DMS153 treated with DMSO at 0.1 percent for 48 hours (cell line): ENCODE results near the gene GPR160.

Source experiments
- DNase-seq: peaks from one replicate; lab custom pipeline; 2025; ENCODE audit not compliant: unreplicated experiment; lab: John Stamatoyannopoulos, UW

The GPR160 gene

DNA sequence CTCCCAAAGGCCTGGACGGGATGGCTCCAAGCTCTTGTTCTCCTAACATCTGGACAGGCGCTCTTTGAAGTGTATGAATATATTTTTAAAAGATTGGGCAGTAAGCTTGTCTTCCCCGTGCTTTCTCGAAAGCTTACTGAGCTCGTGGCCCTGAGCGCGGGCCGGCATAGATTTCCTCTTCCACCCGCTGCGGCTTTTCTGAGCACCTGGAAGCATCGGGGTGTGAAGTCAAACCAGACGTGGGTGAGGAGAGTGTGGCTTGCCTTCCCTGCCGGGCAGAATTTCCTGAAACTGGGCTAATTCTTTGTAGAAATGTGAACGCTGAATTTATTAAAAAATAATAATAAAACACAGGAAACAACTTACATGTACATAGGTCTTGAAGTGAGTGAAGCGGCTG is 25.9 kb downstream of the GPR160 start:
- no peak for DNase-seq

DNA sequence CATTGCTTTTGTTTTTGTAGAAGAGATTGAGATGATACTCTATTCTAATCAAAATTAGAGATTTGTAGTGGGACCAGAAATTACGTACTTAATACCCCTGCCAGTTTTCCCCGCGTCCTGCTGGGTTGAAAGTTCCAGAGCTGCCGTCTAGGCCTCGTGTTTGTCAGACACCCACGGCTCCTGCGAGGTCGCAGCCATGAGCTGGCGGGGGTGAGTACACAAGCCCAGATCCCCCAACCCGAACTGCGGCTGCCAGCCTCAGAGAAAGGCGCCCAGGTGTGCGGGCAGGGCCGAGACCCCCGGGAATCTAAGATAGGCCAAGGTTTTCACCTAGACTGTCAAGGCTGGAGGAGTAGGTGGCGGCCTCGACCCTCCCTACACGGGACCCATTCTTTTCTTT is 26.3 kb downstream of the GPR160 start:
- DNase-seq = no peak

- DNase-seq = no peak
Observed at GRCh38 chr3:170075441-170076091, 37.8 kb downstream of the GPR160 start.

DNA sequence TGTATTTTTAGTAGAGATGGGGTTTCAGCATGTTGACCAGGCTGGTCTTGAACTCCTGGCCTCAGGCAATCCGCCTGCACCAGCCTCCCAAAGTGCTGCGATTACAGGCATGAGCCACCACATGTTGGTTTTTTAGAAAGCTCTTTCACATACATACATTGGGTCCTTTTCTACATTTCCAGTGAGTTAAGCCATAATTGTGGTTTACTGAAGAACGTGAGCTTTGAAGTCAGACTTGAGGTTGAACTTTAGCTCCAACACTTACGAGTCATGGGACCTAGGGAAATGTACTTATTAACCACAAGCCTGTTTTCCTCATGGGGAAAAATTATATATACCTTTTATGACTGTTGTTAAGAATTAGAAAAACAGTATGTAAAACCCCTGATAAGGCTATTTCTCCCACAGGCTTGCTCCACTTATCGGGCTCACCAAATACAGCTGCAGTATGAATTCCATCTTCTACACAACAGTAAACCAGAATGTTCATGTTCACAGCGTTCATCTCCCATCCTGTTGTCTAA is 39.0 kb downstream of the GPR160 start:
- no peak for DNase-seq

- no peak for DNase-seq
Observed at GRCh38 chr3:170077361-170077760, 39.6 kb downstream of the GPR160 start.

- no peak for DNase-seq
Observed at GRCh38 chr3:170078620-170079281, 41.0 kb downstream of the GPR160 start.

- DNase-seq = no peak
Observed at GRCh38 chr3:170079536-170080165, 41.9 kb downstream of the GPR160 start.

GRCh38 chr3:170080605-170081004 is 42.8 kb downstream of the GPR160 start:
- no peak for DNase-seq

GRCh38 chr3:170081079-170081741 is 43.4 kb downstream of the GPR160 start:
- DNase-seq = no peak

DNA sequence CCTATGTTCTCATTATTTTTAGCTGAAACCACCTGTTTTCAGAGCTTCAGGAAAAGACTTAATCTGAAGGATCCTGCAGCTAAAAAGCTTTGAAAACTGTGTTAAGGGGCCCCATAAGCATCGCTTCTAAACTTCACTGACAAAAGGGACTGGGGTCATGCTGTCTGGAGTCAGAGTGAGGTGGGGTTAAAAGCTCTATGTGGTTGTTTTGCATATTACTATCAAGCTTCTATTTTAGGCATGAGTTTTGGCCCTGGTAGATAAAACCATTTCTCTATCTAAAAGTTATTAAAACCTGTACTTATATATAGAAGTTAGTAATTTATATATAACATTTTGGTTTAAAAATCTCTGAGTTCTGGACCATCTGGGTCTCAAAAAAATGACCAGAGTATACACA is 45.5 kb downstream of the GPR160 start:
- no peak for DNase-seq

- no peak for DNase-seq
Observed at GRCh38 chr3:170085396-170085795, 47.6 kb downstream of the GPR160 start.

GRCh38 chr3:170089862-170090600 is 52.2 kb downstream of the GPR160 start:
- DNase-seq = no peak

GRCh38 chr3:170090601-170090981 is 52.8 kb downstream of the GPR160 start:
- no peak for DNase-seq

DNA sequence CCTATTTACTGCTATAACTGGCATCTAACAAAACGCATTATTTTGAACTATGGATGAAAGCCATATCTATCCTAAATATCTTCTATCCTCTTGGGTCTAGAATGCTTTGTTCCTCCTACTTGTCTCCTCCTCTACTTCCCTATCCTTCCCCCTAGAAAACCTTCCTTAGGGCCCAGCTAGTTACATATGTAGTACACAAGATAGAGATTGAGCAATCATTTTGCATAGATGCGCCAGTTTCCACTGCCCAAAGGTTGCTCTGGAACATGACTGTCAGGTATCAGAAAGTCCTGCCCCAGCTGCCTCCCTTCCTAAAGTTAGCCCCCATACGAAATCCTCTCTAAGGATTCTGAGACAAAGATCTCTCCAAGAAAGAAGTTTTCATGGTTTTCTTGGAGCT is 55.1 kb downstream of the GPR160 start:
- no peak for DNase-seq

DNA sequence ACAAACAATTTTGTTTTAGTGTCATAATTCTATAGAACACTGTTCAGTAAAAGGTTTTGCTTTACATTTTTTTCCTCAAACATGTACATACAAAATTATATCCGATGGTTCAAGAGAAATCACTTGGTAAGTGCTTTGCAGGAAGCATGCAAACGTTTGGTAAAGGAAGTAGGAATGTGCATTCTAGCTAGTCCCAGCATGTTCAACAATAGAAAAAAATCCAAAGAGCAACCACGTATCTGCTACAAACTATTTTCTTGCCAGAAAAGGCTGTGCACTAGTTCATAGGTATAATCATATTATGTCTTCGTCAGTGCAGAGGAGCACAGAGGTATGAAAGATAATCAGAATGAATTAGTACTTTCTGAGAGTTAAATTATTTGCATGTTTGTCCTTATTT is 58.0 kb downstream of the GPR160 start:
- DNase-seq = no peak

GRCh38 chr3:170096342-170096741 is 58.5 kb downstream of the GPR160 start:
- DNase-seq = no peak

DNA sequence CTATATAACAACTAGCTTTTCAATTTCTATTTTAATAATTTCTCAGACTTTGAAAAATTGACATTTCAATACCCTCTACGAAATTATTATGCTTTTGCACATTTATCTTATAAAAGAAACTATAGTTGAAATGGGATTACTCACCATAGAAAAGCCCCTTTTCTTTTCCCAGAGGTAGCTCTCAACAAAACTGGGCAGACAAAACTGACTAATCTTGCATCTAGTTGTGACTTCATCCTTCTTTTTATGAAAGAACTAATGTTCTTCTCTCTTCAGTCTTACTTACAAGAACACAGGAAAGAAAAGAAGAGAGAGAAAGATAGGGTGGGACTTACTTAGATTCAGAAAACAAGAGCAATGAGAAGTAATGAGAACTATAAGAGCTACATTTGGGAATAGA is 61.0 kb downstream of the GPR160 start:
- DNase-seq = no peak

DNA sequence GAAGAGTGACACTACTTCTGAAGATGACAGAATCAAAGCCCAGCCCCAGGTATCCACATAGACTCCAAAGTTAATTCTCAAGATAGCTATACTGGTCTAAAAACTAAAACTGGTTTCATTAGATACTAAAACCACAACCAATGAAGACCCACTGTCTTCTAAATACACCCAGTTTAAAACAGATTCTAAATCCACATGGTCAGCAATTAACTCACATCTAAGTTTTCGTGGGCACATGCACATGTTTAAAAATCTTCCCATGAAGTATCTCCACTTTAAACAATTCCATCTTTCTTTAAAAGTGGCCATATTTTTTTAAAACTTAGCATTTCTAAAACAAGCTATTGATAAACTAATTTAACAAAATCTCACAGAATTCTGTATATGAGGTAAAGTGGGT is 63.1 kb downstream of the GPR160 start:
- DNase-seq = no peak

DNA sequence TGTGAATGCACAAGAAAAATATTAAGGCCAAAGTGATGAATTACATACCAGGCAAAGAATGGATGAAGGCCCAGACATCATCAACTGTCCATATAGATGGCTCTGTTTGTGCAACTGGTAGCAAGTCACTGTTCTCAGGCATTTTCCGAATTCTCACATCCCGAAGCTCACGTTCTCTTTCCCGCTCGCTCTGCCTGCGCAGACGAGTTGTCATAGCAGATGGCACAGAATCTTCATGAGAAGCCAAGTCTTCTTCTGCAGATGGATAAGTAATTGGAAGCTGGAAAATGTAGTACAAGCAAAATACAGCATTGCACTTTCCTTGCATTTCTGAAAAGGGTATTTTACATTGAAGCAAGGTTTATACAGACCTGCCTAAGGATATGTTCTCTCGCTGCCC is 64.6 kb downstream of the GPR160 start:
- no peak for DNase-seq

GRCh38 chr3:170107941-170108340 is 70.1 kb downstream of the GPR160 start:
- no peak for DNase-seq

- DNase-seq = no peak
Observed at GRCh38 chr3:170108955-170109354, 71.2 kb downstream of the GPR160 start.
